CD4-positive, alpha-beta T cell (primary cell): Measurements from ENCODE around the gene ZNF3. TPM values are rescaled to one million over a fixed set of nuclear protein-coding genes. Genes with fewer than 3 reads are reported as not detected.

Experiments
- ATAC-seq: fragments of 200-7000 bp; cut with Tn5 transposase; one replicate; pipeline ENCODE4 v1.10.0; 2022; ENCODE audit warnings: mild to moderate bottlenecking; ENCODE audit not compliant: poor library complexity
- CTCF ChIA-PET: fragments of 350-600 bp; sonication (Branson Sonifier 250); formaldehyde crosslinking; loops from one replicate; lab custom pipeline; 2021; ENCODE audit warnings: antibody characterized with exemption, inconsistent platforms; lab: Charles Lee
- POLR2A ChIA-PET: fragments of 350-600 bp; sonication (Branson Sonifier 250); formaldehyde crosslinking; loops from one replicate; lab custom pipeline; 2021; ENCODE audit warnings: antibody characterized with exemption, inconsistent platforms; lab: Charles Lee
- DNase-seq, 14 experiments: peaks; one replicate each; pipeline ENCODE4 v3.0.0-alpha.2; 2013 to 2020; ENCODE audit warnings: mixed read lengths in 2 of 14
- H3K27ac ChIP-seq, 2 donors: one replicate each; pipeline versions ENCODE4 v1.5.1 to v1.7.0; 2013; ENCODE audit warnings: low read length in 2 of 2, low read depth in 1 of 2, mild to moderate bottlenecking in 1 of 2
- H3K27me3 ChIP-seq, 2 experiments: 1 replicate in 1 of 2; 2 replicates in 1 of 2; pipeline versions ENCODE4 v1.6.1 to v1.7.0; 2013; ENCODE audit warnings: low read length in 2 of 2, control low read depth in 1 of 2, mild to moderate bottlenecking in 1 of 2, moderate library complexity in 1 of 2; ENCODE audit not compliant: insufficient read depth in 2 of 2, control insufficient read depth in 1 of 2
- H3K36me3 ChIP-seq: one replicate; pipeline ENCODE4 v1.6.1; 2013; ENCODE audit warnings: low read length, control low read depth; ENCODE audit not compliant: insufficient read depth
- H3K4me1 ChIP-seq: one replicate; pipeline ENCODE4 v1.6.1; 2013; ENCODE audit warnings: low read length, control low read depth; ENCODE audit not compliant: insufficient read depth
- H3K4me3 ChIP-seq: one replicate; pipeline ENCODE4 v1.5.1; 2013; ENCODE audit warnings: mild to moderate bottlenecking, low read length, moderate library complexity
- H3K9me3 ChIP-seq, 2 experiments: 1 replicate in 1 of 2; 2 replicates in 1 of 2; pipeline versions ENCODE4 v1.6.1 to v1.7.0; 2013; ENCODE audit warnings: low read length in 2 of 2, mild to moderate bottlenecking in 2 of 2, control low read depth in 1 of 2, moderate library complexity in 1 of 2; ENCODE audit not compliant: control insufficient read depth in 1 of 2, insufficient read depth in 1 of 2
- H3K27ac Mint-ChIP-seq: one replicate; pipeline ENCODE4 v1.8.0; 2020; ENCODE audit warnings: mixed read lengths
- H3K27me3 Mint-ChIP-seq: one replicate; pipeline ENCODE4 v1.8.0; 2021; ENCODE audit warnings: mixed read lengths
- H3K36me3 Mint-ChIP-seq: one replicate; pipeline ENCODE4 v1.8.0; 2021; ENCODE audit warnings: low read depth, mixed read lengths
- H3K4me1 Mint-ChIP-seq: one replicate; pipeline ENCODE4 v1.8.0; 2021; ENCODE audit warnings: low read depth, mixed read lengths
- H3K4me3 Mint-ChIP-seq: one replicate; pipeline ENCODE4 v1.8.0; 2020; ENCODE audit warnings: mild to moderate bottlenecking, mixed read lengths
- H3K9me3 Mint-ChIP-seq: one replicate; pipeline ENCODE4 v1.8.0; 2020; ENCODE audit warnings: mixed read lengths
- intact Hi-C, 2 experiments: fragments of 100-400 bp; cut with DNase I in 1 of 2; cut with micrococcal nuclease in 1 of 2; formaldehyde crosslinking; loops; one replicate each; pipeline versions ENCODE4 v1.15.1 to v1.9.0; 2023 to 2025; cut with DNase I, micrococcal nuclease
- total RNA-seq, 174 experiments: library from RNA in 2 of 174; stranded (reverse) in 2 of 174; gene quantifications; one replicate each; pipeline ENCODE4 v1.2.3 and lab custom pipeline; 2021 to 2026
- TF ChIP-seq, protein P1 (sequence below): fragments of 200-600 bp; IDR thresholded peaks from one replicate; pipeline ENCODE4 v1.8.0; 2022; ENCODE audit warnings: antibody characterized with exemption, mild to moderate bottlenecking

ZNF3 gene
- total RNA-seq, 2 experiments from 2014 or later = 38.3 to 40.3 TPM

DNA sequence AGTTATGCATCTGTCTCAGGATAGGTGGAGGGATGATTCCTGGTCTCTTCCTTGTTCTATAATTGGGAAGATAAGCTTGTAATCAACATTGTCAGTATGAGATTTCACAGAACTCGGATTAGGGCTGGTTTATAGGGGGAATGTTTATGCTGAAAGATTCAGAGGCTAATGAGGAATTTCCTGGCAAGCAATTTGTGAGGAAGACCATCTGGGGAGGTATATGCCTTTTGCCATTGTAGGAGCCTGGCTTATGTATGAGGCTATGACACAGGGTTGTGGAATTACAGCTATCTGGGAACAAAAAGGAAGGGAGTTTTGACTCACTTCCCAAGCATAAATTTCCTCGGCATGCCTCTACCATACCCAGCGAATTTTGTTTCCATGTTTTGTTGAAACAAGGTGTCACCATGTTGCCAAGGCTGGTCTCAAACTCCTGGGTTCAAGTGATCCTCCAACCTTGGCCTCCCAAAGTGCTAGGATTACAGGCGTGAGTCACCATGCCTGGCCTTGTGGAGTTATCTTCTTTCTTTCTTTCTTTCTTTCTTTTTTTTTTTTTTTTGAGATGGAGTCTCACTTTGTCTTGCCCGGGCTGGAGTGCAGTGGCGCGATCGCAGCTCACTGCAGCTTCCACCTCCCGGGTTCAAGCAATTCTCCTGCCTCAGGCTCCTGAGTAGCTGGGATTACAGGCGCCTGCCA, 5.7 kb upstream of the ZNF3 start:
- ChIA-PET POLR2A (interaction anchor here (1.5 to 3.7 kb wide), 3 partner anchors 14 to 168 kb away, joined by 7 to 46 read pairs (median 9); partner anchors contain the start of genes AP4M1, CNPY4, MCM7 and TAF6), CTCF (interaction anchor here (1.1 to 1.4 kb wide), 2 partner anchors 44 to 46 kb away, joined by 3 to 4 read pairs; no protein-coding TSS in a partner anchor)
- Mint-ChIP-seq H3K36me3 (peaks cover 29% of the 10 kb centered on the region), H3K27me3 (no peaks in the 10 kb centered on the region), H3K4me1 (peaks cover 32% of the 10 kb centered on the region), H3K27ac (peak overlapping the region; percentile 91), H3K4me3 (peak overlapping the region; percentile 90), H3K9me3 (no peaks in the 10 kb centered on the region)
- TF ChIP-seq, protein P1, sequence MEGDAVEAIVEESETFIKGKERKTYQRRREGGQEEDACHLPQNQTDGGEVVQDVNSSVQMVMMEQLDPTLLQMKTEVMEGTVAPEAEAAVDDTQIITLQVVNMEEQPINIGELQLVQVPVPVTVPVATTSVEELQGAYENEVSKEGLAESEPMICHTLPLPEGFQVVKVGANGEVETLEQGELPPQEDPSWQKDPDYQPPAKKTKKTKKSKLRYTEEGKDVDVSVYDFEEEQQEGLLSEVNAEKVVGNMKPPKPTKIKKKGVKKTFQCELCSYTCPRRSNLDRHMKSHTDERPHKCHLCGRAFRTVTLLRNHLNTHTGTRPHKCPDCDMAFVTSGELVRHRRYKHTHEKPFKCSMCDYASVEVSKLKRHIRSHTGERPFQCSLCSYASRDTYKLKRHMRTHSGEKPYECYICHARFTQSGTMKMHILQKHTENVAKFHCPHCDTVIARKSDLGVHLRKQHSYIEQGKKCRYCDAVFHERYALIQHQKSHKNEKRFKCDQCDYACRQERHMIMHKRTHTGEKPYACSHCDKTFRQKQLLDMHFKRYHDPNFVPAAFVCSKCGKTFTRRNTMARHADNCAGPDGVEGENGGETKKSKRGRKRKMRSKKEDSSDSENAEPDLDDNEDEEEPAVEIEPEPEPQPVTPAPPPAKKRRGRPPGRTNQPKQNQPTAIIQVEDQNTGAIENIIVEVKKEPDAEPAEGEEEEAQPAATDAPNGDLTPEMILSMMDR = no peak
- H3K27me3 ChIP-seq = no peaks in the 10 kb centered on the region
- peaks cover 20% of the 10 kb centered on the region for H3K36me3 ChIP-seq
- H3K4me3 ChIP-seq = no peak overlapping the region
- ATAC-seq (no peak), DNase-seq (no peak)
- H3K9me3 ChIP-seq = no peaks in the 10 kb centered on the region
- H3K4me1 ChIP-seq = peaks cover 30% of the 10 kb centered on the region
- intact Hi-C loops = loop anchor here in 1 of 2 experiments (10.0 kb wide), 2 partner anchors 172 to 942 kb away; partner anchors contain the start of genes SMURF1 and TRIM4
- no peak overlapping the region for H3K27ac ChIP-seq

DNA sequence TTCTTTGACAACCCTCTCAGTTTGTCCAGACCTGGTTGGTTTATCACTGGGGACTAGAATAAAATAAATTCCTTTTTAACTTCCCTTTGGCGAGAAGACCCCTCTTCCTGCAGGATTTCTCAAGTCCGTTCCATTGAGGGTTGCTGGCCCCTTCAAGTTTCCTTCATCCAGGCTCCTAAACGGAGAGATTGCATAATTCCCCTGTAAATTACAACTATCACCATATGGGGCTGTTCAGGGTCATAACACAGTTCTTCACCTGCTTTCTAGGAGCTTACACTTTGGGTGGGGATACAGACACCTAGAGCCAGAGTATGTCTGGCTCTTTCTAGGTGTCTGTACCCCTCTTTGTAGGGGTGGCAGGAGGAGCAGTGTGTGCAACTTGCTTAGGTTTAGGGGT, 4.0 kb upstream of the ZNF3 start:
- no peaks in the 10 kb centered on the region for H3K27me3 Mint-ChIP-seq
- H3K4me3 Mint-ChIP-seq = peak overlapping the region; percentile 25
- H3K36me3 ChIP-seq = peaks cover 3% of the 10 kb centered on the region
- no peak overlapping the region for H3K4me3 ChIP-seq
- peaks cover 42% of the 10 kb centered on the region for H3K4me1 Mint-ChIP-seq
- ATAC-seq (no peak), DNase-seq (no peak)
- peak overlapping the region; percentile 47 for H3K27ac Mint-ChIP-seq
- H3K4me1 ChIP-seq = peaks cover 42% of the 10 kb centered on the region
- H3K27ac ChIP-seq = no peak overlapping the region
- ChIA-PET POLR2A (interaction anchor here (0.6 kb wide), 1 partner anchor 72 kb away, joined by 4 read pairs; no protein-coding TSS in a partner anchor), CTCF (no interaction called here)
- H3K9me3 Mint-ChIP-seq = no peaks in the 10 kb centered on the region
- H3K27me3 ChIP-seq = no peaks in the 10 kb centered on the region
- TF ChIP-seq, protein P1 = no peak
- no peaks in the 10 kb centered on the region for H3K9me3 ChIP-seq
- intact Hi-C loops = loop anchor here in 1 of 2 experiments (10.0 kb wide), 2 partner anchors 171 to 941 kb away; partner anchors contain the start of genes SMURF1 and TRIM4
- peaks cover 26% of the 10 kb centered on the region for H3K36me3 Mint-ChIP-seq

DNA sequence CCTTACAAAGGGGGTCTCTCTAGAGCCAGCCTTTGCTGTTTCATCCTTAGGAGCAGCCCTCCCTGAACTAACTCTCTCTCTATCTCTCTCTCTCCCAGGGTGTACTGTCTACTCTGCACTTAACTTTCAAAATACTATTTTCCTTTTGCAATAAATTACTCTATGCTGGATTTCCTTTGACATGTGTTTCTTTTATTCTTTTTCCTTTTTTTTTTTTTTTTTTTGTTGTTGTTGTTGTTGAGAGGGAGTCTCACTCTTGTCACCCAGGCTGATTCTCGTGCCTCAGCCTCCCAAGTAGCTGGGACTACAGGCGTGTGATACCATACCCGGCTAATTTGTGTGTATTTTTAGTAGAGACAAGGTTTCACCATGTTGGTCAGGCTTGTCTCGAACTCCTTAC, 1.5 kb upstream of the ZNF3 start:
- intact Hi-C loops = loop anchor here (2.0 to 10.0 kb wide), 7 partner anchors 16 to 938 kb away; partner anchors contain the start of genes SMURF1 (in 1 of the 2), TRIM4 (in 1 of the 2), ZKSCAN1 (in 1 of the 2) and ZSCAN21 (in 1 of the 2)

More for the DNA sequence above, 1.5 kb upstream of the ZNF3 start:
- peaks cover 14% of the 10 kb centered on the region for H3K36me3 ChIP-seq
- peaks cover 39% of the 10 kb centered on the region for H3K4me1 Mint-ChIP-seq
- no peak overlapping the region for H3K4me3 ChIP-seq
- H3K9me3 ChIP-seq = no peaks in the 10 kb centered on the region
- POLR2A ChIA-PET = interaction anchor here (1.0 to 2.5 kb wide), 7 partner anchors 18 to 85 kb away, joined by 3 to 9 read pairs (median 6); partner anchors contain the start of genes LAMTOR4, MBLAC1, MCM7 and ZSCAN21
- no peaks in the 10 kb centered on the region for H3K27me3 Mint-ChIP-seq
- H3K4me1 ChIP-seq = peaks cover 39% of the 10 kb centered on the region
- H3K36me3 Mint-ChIP-seq = peaks cover 33% of the 10 kb centered on the region
- H3K9me3 Mint-ChIP-seq = no peaks in the 10 kb centered on the region
- H3K27me3 ChIP-seq = no peaks in the 10 kb centered on the region
- no peak overlapping the region for H3K27ac ChIP-seq
- peak overlapping the region; percentile 83 for H3K27ac Mint-ChIP-seq
- TF ChIP-seq, protein P1 = no peak
- peak; percentile 6 for ATAC-seq
- DNase-seq = no peak
- H3K4me3 Mint-ChIP-seq = peak overlapping the region; percentile 87
- CTCF ChIA-PET = interaction anchor here (0.8 to 3.1 kb wide), 3 partner anchors 18 to 50 kb away, joined by 3 to 14 read pairs (median 5); partner anchors contain the start of genes AP4M1 and MCM7
